HG02970 (cell line): ENCODE measurements around the gene FEM1B.

Experiments used
- ATAC-seq: cut with Tn5 transposase; IDR thresholded peaks from one replicate; pipeline ENCODE4 v1.9.1; 2021; ENCODE audit warnings: mild to moderate bottlenecking, moderate library complexity, moderate number of reproducible peaks; ENCODE audit not compliant: unreplicated experiment, low FRiP score

Gene FEM1B

GRCh38 chr15:68304589-68305337, 27.2 kb downstream of the FEM1B start:
- ATAC-seq, result no peak

GRCh38 chr15:68305420-68305871, 27.9 kb downstream of the FEM1B start:
- no peak for ATAC-seq

GRCh38 chr15:68307131-68307928, 29.8 kb downstream of the FEM1B start:
- no peak for ATAC-seq

GRCh38 chr15:68309024-68309423, 31.5 kb downstream of the FEM1B start:
- ATAC-seq, result no peak

GRCh38 chr15:68310178-68310803, 32.7 kb downstream of the FEM1B start:
- no peak for ATAC-seq

GRCh38 chr15:68310804-68311463, 33.4 kb downstream of the FEM1B start:
- ATAC-seq, result no peak

GRCh38 chr15:68311464-68311835, 33.9 kb downstream of the FEM1B start:
- ATAC-seq, result no peak

GRCh38 chr15:68311859-68312557, 34.5 kb downstream of the FEM1B start:
- no peak for ATAC-seq

GRCh38 chr15:68312701-68313204, 35.2 kb downstream of the FEM1B start:
- no peak for ATAC-seq

GRCh38 chr15:68313501-68314410, 36.2 kb downstream of the FEM1B start:
- no peak for ATAC-seq

GRCh38 chr15:68314563-68314962, 37.0 kb downstream of the FEM1B start:
- no peak for ATAC-seq

GRCh38 chr15:68315035-68315434, 37.5 kb downstream of the FEM1B start:
- no peak for ATAC-seq

- ATAC-seq, result no peak
These were observed 38.0 kb downstream of the FEM1B start for GRCh38 chr15:68315495-68316031.

GRCh38 chr15:68316061-68316804, 38.7 kb downstream of the FEM1B start:
- ATAC-seq, result no peak

- no peak for ATAC-seq
These were observed 39.9 kb downstream of the FEM1B start for GRCh38 chr15:68317281-68318007.

- no peak for ATAC-seq
These were observed 40.7 kb downstream of the FEM1B start for GRCh38 chr15:68318008-68318835.
